KOPT-K1 (cell line): ENCODE data around the gene WASL.
A peak's percentile ranks its signal among the peaks of the same experiment; 100 is the strongest.
"Not testable (repeated sequence)": the region's sequence is repeated elsewhere in the genome, so short reads cannot be mapped to it uniquely, and the experiment has no call there.

ENCODE experiments used
- H3K27ac ChIP-seq: fragments of 200-600 bp; sonication (generic); 2 replicates; pipeline ENCODE4 v1.5.1; 2016; ENCODE audit warnings: antibody characterized with exemption, mild to moderate bottlenecking, low read depth, low read length; ENCODE audit not compliant: poor library complexity, severe bottlenecking
- H3K36me3 ChIP-seq: fragments of 200-600 bp; sonication (generic); 2 replicates; pipeline ENCODE4 v1.5.1; 2017; ENCODE audit warnings: antibody characterized with exemption, mild to moderate bottlenecking, low read length, moderate library complexity; ENCODE audit not compliant: insufficient read depth
- H3K9me3 ChIP-seq: fragments of 200-600 bp; sonication (generic); 2 replicates; pipeline ENCODE4 v1.5.1; 2017; ENCODE audit warnings: antibody characterized with exemption, low read length, mild to moderate bottlenecking; ENCODE audit not compliant: insufficient read depth, poor library complexity, severe bottlenecking

The WASL gene

GRCh38 chr7:123729218-123729578 is 19.6 kb downstream of the WASL start:
- H3K36me3 ChIP-seq: 0 out of 2 replicates have a peak, but pooled peaks cover 5% of the 10 kb centered on the region
- H3K27ac ChIP-seq: no peak overlapping the region
- peaks cover 21% of the 10 kb centered on the region for H3K9me3 ChIP-seq

- no peaks in the 10 kb centered on the region for H3K36me3 ChIP-seq
- H3K9me3 ChIP-seq: peaks cover 6% of the 10 kb centered on the region
- peak overlapping the region; percentile 77 for H3K27ac ChIP-seq
These were observed 21.5 kb downstream of the WASL start for GRCh38 chr7:123727071-123727837.

GRCh38 chr7:123725586-123726171 is 23.1 kb downstream of the WASL start:
- Histone ChIP-seq H3K36me3 (no peaks in the 10 kb centered on the region), H3K27ac (peak overlapping the region; percentile 77), H3K9me3 (no peaks in the 10 kb centered on the region)

- H3K9me3 ChIP-seq: no peaks in the 10 kb centered on the region
- no peaks in the 10 kb centered on the region for H3K36me3 ChIP-seq
- peak overlapping the region; percentile 77 for H3K27ac ChIP-seq
These were observed 24.0 kb downstream of the WASL start for GRCh38 chr7:123724817-123725253.

- H3K36me3 ChIP-seq: no peaks in the 10 kb centered on the region
- peak overlapping the region; percentile 77 for H3K27ac ChIP-seq
- H3K9me3 ChIP-seq: no peaks in the 10 kb centered on the region
These were observed 24.9 kb downstream of the WASL start for GRCh38 chr7:123723913-123724312.

GRCh38 chr7:123720527-123720926 is 28.3 kb downstream of the WASL start:
- not testable (repeated sequence) for H3K9me3 ChIP-seq, H3K27ac ChIP-seq, H3K36me3 ChIP-seq

GRCh38 chr7:123719197-123719721 is 29.5 kb downstream of the WASL start:
- H3K27ac ChIP-seq: peak overlapping the region; percentile 54
- no peaks in the 10 kb centered on the region for H3K9me3 ChIP-seq
- H3K36me3 ChIP-seq: no peaks in the 10 kb centered on the region

GRCh38 chr7:123718773-123719172 is 30.0 kb downstream of the WASL start:
- no peaks in the 10 kb centered on the region for H3K36me3 ChIP-seq
- peak overlapping the region; percentile 54 for H3K27ac ChIP-seq
- no peaks in the 10 kb centered on the region for H3K9me3 ChIP-seq

- H3K27ac ChIP-seq: no peak overlapping the region
- no peaks in the 10 kb centered on the region for H3K36me3 ChIP-seq
- H3K9me3 ChIP-seq: no peaks in the 10 kb centered on the region
These were observed 31.1 kb downstream of the WASL start for GRCh38 chr7:123717689-123718088.

GRCh38 chr7:123716877-123717276 is 31.9 kb downstream of the WASL start:
- Histone ChIP-seq H3K36me3 (no peaks in the 10 kb centered on the region), H3K9me3 (no peaks in the 10 kb centered on the region), H3K27ac (no peak overlapping the region)

GRCh38 chr7:123715799-123716198 is 33.0 kb downstream of the WASL start:
- Histone ChIP-seq H3K9me3 (no peaks in the 10 kb centered on the region), H3K27ac (no peak overlapping the region), H3K36me3 (no peaks in the 10 kb centered on the region)

GRCh38 chr7:123715198-123715597 is 33.6 kb downstream of the WASL start:
- Histone ChIP-seq H3K9me3 (no peaks in the 10 kb centered on the region), H3K27ac (peak overlapping the region; percentile 37), H3K36me3 (no peaks in the 10 kb centered on the region)

- Histone ChIP-seq H3K36me3 (no peaks in the 10 kb centered on the region), H3K9me3 (no peaks in the 10 kb centered on the region), H3K27ac (peak overlapping the region; percentile 37)
These were observed 34.3 kb downstream of the WASL start for GRCh38 chr7:123714296-123715080.

GRCh38 chr7:123712619-123713018 is 36.2 kb downstream of the WASL start:
- Histone ChIP-seq H3K27ac (no peak overlapping the region), H3K9me3 (no peaks in the 10 kb centered on the region), H3K36me3 (peaks cover 11% of the 10 kb centered on the region)

GRCh38 chr7:123711832-123712293 is 36.9 kb downstream of the WASL start:
- H3K27ac ChIP-seq: no peak overlapping the region
- H3K36me3 ChIP-seq: peaks cover 19% of the 10 kb centered on the region
- no peaks in the 10 kb centered on the region for H3K9me3 ChIP-seq
